ENCODE measurements around the gene HJURP. TPM values are rescaled to one million over a fixed set of nuclear protein-coding genes. Genes with fewer than 3 reads are reported as not detected.

HJURP gene
- total and polyA plus RNA-seq, 2 donors (not counting 1 experiment from before 2014, with no cell fraction given), result 5.8 to 6.2 TPM

DNA sequence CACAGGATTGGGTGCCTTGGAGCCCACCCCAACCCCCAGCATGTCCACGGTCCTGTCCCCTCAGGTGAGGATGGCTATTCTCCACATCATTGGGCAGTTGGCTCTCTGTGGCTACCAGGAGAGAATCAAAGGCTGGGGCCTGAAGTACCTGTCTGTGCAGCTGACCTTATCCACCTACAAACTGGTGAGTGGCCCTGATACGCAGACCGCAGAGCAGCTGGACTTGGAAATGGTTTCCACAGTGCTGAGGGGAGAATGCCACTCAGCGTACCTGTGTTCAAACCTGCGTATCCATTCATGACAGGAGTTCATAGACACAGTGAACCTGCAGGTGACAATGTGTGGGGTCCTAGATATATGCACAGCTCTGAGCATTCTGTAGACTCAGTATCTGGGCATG is 54.6 kb downstream of the HJURP start:
- no peak for DNase-seq (ENCODE audit: low read depth in 2 of 2)
- TF ChIP-seq EZH2 (IDR thresholded peaks at IDR 0.05; ENCODE audit: low read length, missing control alignments), result no peak
- TF ChIP-seq, protein P1, sequence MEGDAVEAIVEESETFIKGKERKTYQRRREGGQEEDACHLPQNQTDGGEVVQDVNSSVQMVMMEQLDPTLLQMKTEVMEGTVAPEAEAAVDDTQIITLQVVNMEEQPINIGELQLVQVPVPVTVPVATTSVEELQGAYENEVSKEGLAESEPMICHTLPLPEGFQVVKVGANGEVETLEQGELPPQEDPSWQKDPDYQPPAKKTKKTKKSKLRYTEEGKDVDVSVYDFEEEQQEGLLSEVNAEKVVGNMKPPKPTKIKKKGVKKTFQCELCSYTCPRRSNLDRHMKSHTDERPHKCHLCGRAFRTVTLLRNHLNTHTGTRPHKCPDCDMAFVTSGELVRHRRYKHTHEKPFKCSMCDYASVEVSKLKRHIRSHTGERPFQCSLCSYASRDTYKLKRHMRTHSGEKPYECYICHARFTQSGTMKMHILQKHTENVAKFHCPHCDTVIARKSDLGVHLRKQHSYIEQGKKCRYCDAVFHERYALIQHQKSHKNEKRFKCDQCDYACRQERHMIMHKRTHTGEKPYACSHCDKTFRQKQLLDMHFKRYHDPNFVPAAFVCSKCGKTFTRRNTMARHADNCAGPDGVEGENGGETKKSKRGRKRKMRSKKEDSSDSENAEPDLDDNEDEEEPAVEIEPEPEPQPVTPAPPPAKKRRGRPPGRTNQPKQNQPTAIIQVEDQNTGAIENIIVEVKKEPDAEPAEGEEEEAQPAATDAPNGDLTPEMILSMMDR (conservative IDR thresholded peaks at IDR 0.05 in 1 of 2, IDR thresholded peaks at IDR 0.05 in 1 of 2; ENCODE audit: low read depth in 1 of 2, low read length in 2 of 2), result no peak
- Histone ChIP-seq H4K20me1 (ENCODE audit: control insufficient read depth, extremely low read depth, insufficient read depth, low read length) (no peaks in the 10 kb centered on the region), H2AFZ (ENCODE audit: low read length) (no peak overlapping the region), H3K9ac (ENCODE audit: insufficient read depth, low read length) (no peak overlapping the region), H3K9me3 (ENCODE audit: control insufficient read depth, insufficient read depth, low read depth, low read length) (no peaks in the 10 kb centered on the region), H3K36me3 (ENCODE audit: control insufficient read depth, insufficient read depth, low read length) (no peaks in the 10 kb centered on the region), H3K4me2 (ENCODE audit: extremely low read depth, insufficient read depth, low read length) (no peak overlapping the region), H3K79me2 (ENCODE audit: control insufficient read depth, insufficient read depth, low read length) (no peaks in the 10 kb centered on the region), H3K27me3 (ENCODE audit: control insufficient read depth, insufficient read depth, low read length) (peaks cover 3% of the 10 kb centered on the region), H3K27ac (ENCODE audit: insufficient read depth, low read length) (no peak overlapping the region), H3K4me3 (replicated peaks in 1 of 4; ENCODE audit: control extremely low read depth in 1 of 4, insufficient read depth in 1 of 4, low read depth in 3 of 4, low read length in 4 of 4) (no peak overlapping the region), H3K4me1 (ENCODE audit: control insufficient read depth, extremely low read depth, insufficient read depth, low read length) (no peaks in the 10 kb centered on the region)

DNA sequence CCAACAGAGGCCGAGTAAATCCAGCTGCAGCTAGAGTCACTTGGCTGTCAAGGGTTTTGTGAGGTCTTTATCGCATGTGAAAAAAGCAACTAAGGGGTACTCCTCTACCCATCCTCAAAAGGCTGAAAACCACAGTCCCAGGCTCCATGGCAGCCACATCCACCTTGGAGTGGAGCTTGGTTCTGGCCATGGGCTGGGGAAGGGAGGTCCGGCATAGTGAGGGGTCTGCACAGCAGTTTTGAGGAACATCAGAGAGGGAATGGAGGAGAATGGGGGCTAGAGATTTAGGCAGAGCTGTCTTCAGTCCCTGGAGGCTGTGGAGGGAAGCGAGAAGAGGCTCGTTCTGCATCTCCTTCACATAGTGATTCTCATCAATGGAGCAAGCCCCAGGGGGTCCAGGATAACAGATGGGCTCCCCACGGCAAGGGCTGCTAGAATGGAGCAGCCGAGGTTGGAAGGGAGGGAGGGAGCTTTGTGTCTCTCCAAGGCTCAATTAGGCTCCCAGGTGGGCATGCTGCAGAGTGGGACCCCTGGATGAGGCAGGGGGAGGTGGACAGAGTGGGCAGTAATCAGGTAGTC is 55.2 kb downstream of the HJURP start:
- no peak overlapping the region for H2AFZ ChIP-seq (ENCODE audit: low read length)
- no peak overlapping the region for H3K27ac ChIP-seq (ENCODE audit: insufficient read depth, low read length)
- no peak overlapping the region for H3K9ac ChIP-seq (ENCODE audit: insufficient read depth, low read length)
- H3K79me2 ChIP-seq (ENCODE audit: control insufficient read depth, insufficient read depth, low read length), result no peaks in the 10 kb centered on the region
- H4K20me1 ChIP-seq (ENCODE audit: control insufficient read depth, extremely low read depth, insufficient read depth, low read length), result no peaks in the 10 kb centered on the region
- H3K4me3 ChIP-seq (replicated peaks in 1 of 4; ENCODE audit: control extremely low read depth in 1 of 4, insufficient read depth in 1 of 4, low read depth in 3 of 4, low read length in 4 of 4), result no peak overlapping the region
- H3K9me3 ChIP-seq (ENCODE audit: control insufficient read depth, insufficient read depth, low read depth, low read length), result no peaks in the 10 kb centered on the region
- DNase-seq (ENCODE audit: low read depth in 2 of 2), result no peak
- H3K4me2 ChIP-seq (ENCODE audit: extremely low read depth, insufficient read depth, low read length), result no peak overlapping the region
- H3K27me3 ChIP-seq (ENCODE audit: control insufficient read depth, insufficient read depth, low read length), result peaks cover 3% of the 10 kb centered on the region
- H3K4me1 ChIP-seq (ENCODE audit: control insufficient read depth, extremely low read depth, insufficient read depth, low read length), result no peaks in the 10 kb centered on the region
- no peaks in the 10 kb centered on the region for H3K36me3 ChIP-seq (ENCODE audit: control insufficient read depth, insufficient read depth, low read length)
- TF ChIP-seq EZH2 (IDR thresholded peaks at IDR 0.05; ENCODE audit: low read length, missing control alignments), result no peak
- TF ChIP-seq, protein P1 (conservative IDR thresholded peaks at IDR 0.05 in 1 of 2, IDR thresholded peaks at IDR 0.05 in 1 of 2; ENCODE audit: low read depth in 1 of 2, low read length in 2 of 2), result no peak

DNA sequence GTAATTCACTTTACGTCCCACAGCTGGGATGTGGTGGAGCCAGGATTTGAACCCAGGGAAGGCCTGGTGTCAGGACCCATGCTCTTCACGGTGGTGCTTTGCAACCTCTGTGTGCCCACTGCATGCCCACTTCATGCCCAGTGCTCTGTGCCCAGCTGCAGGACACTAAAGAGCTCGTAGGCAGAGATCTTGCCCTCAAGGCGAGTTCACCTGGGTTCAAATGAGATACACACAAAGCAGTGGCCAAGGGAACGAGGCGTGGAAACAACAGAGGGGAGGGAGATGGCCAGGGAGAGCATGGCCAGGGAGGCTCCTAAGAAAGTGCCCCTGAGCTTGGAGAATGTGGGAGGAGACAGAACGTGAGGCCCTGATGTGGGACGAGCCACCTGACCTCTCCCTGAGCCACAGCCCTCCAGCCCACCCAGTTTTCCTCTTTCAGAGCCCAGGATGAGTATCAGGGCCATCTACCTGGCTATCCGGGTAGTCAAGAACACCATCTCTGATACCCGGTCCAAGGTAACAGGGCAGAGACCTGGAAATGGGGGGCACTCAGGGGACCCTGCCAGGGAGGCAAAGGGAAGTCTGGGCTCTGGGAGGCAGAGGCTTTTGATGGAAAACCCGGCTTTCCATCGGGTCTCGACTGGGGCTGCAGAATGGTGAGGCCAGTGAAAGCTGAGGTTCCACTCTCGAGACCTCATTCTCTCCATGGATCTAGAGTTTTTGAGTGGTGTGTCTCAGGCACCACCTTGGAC is 55.8 kb downstream of the HJURP start:
- Histone ChIP-seq H3K4me1 (ENCODE audit: control insufficient read depth, extremely low read depth, insufficient read depth, low read length) (no peaks in the 10 kb centered on the region), H4K20me1 (ENCODE audit: control insufficient read depth, extremely low read depth, insufficient read depth, low read length) (no peaks in the 10 kb centered on the region)
- no peak for DNase-seq (ENCODE audit: low read depth in 2 of 2)

More for the DNA sequence above, 55.8 kb downstream of the HJURP start:
- Histone ChIP-seq H3K9me3 (ENCODE audit: control insufficient read depth, insufficient read depth, low read depth, low read length) (no peaks in the 10 kb centered on the region), H3K9ac (ENCODE audit: insufficient read depth, low read length) (no peak overlapping the region), H3K27ac (ENCODE audit: insufficient read depth, low read length) (no peak overlapping the region), H3K36me3 (ENCODE audit: control insufficient read depth, insufficient read depth, low read length) (no peaks in the 10 kb centered on the region), H3K27me3 (ENCODE audit: control insufficient read depth, insufficient read depth, low read length) (peaks cover 1% of the 10 kb centered on the region), H3K79me2 (ENCODE audit: control insufficient read depth, insufficient read depth, low read length) (no peaks in the 10 kb centered on the region), H3K4me3 (replicated peaks in 1 of 4; ENCODE audit: control extremely low read depth in 1 of 4, insufficient read depth in 1 of 4, low read depth in 3 of 4, low read length in 4 of 4) (no peak overlapping the region), H2AFZ (ENCODE audit: low read length) (no peak overlapping the region), H3K4me2 (ENCODE audit: extremely low read depth, insufficient read depth, low read length) (no peak overlapping the region)
- TF ChIP-seq, protein P1 (conservative IDR thresholded peaks at IDR 0.05 in 1 of 2, IDR thresholded peaks at IDR 0.05 in 1 of 2; ENCODE audit: low read depth in 1 of 2, low read length in 2 of 2), result no peak
- TF ChIP-seq EZH2 (IDR thresholded peaks at IDR 0.05; ENCODE audit: low read length, missing control alignments), result no peak
